NCI-H1930 (cell line): ENCODE data around the gene ZSWIM5.
"Not testable (repeated sequence)": the region's sequence is repeated elsewhere in the genome, so short reads cannot be mapped to it uniquely, and the experiment has no call there.

Experiments
- DNase-seq, 2 experiments: peaks; one replicate each; lab custom pipeline; 2025; lab: John Stamatoyannopoulos, UW

The ZSWIM5 gene

GRCh38 chr1:45205011-45205909, 1.1 kb downstream of the ZSWIM5 start:
- DNase-seq = no peak

GRCh38 chr1:45200906-45201500, 5.4 kb downstream of the ZSWIM5 start:
- no peak for DNase-seq

GRCh38 chr1:45200435-45200834, 6.0 kb downstream of the ZSWIM5 start:
- no peak for DNase-seq

- DNase-seq = no peak
Measured at GRCh38 chr1:45198185-45198584, 8.2 kb downstream of the ZSWIM5 start.

- no peak for DNase-seq
Measured at GRCh38 chr1:45196863-45197262, 9.5 kb downstream of the ZSWIM5 start.

- no peak for DNase-seq
Measured at GRCh38 chr1:45191418-45191783, 15.0 kb downstream of the ZSWIM5 start.

GRCh38 chr1:45187725-45188124, 18.7 kb downstream of the ZSWIM5 start:
- no peak for DNase-seq

GRCh38 chr1:45179918-45180519, 26.4 kb downstream of the ZSWIM5 start:
- DNase-seq = not testable (repeated sequence)

GRCh38 chr1:45177452-45177851, 29.0 kb downstream of the ZSWIM5 start:
- no peak for DNase-seq

- no peak for DNase-seq
Measured at GRCh38 chr1:45172764-45173163, 33.6 kb downstream of the ZSWIM5 start.

GRCh38 chr1:45172005-45172404, 34.4 kb downstream of the ZSWIM5 start:
- no peak for DNase-seq

GRCh38 chr1:45171575-45171974, 34.8 kb downstream of the ZSWIM5 start:
- no peak for DNase-seq

GRCh38 chr1:45170151-45170742, 36.2 kb downstream of the ZSWIM5 start:
- no peak for DNase-seq

- not testable (repeated sequence) for DNase-seq
Measured at GRCh38 chr1:45167947-45168346, 38.5 kb downstream of the ZSWIM5 start.

- not testable (repeated sequence) for DNase-seq
Measured at GRCh38 chr1:45164307-45164706, 42.1 kb downstream of the ZSWIM5 start.

- DNase-seq = not testable (repeated sequence)
Measured at GRCh38 chr1:45163111-45163510, 43.3 kb downstream of the ZSWIM5 start.

- not testable (repeated sequence) for DNase-seq
Measured at GRCh38 chr1:45162041-45163035, 44.1 kb downstream of the ZSWIM5 start.

- DNase-seq = no peak
Measured at GRCh38 chr1:45155957-45156356, 50.4 kb downstream of the ZSWIM5 start.

GRCh38 chr1:45155423-45155822, 51.0 kb downstream of the ZSWIM5 start:
- no peak for DNase-seq

- DNase-seq = no peak
Measured at GRCh38 chr1:45152126-45152525, 54.3 kb downstream of the ZSWIM5 start.

- DNase-seq = no peak
Measured at GRCh38 chr1:45148209-45148825, 58.1 kb downstream of the ZSWIM5 start.
